HG02759 (cell line): ENCODE measurements around the gene RNFT2.

Experiments
- ATAC-seq: cut with Tn5 transposase; IDR thresholded peaks from one replicate; pipeline ENCODE4 v1.9.1; 2021; ENCODE audit warnings: mild to moderate bottlenecking, moderate library complexity; ENCODE audit not compliant: unreplicated experiment

RNFT2 gene

DNA sequence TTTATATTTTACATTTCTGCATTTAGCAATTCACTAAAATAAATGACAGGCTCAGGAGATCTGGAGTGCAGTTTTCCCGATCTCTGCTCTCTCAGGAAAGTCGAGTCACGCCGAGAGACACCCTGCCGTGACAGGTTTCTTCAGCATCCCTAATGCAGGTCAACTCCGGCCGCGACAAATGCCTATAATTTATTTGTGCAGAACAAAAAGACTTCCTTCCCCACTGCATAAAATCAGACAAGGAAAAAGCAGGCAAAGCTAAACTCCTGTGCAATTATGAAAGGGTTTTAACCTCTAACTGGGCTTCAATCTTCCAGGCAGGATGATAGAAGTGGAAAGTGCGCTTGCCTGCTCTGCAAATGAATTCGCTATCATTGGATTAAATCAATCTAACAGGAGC, 28.3 kb upstream of the RNFT2 start:
- no peak for ATAC-seq

DNA sequence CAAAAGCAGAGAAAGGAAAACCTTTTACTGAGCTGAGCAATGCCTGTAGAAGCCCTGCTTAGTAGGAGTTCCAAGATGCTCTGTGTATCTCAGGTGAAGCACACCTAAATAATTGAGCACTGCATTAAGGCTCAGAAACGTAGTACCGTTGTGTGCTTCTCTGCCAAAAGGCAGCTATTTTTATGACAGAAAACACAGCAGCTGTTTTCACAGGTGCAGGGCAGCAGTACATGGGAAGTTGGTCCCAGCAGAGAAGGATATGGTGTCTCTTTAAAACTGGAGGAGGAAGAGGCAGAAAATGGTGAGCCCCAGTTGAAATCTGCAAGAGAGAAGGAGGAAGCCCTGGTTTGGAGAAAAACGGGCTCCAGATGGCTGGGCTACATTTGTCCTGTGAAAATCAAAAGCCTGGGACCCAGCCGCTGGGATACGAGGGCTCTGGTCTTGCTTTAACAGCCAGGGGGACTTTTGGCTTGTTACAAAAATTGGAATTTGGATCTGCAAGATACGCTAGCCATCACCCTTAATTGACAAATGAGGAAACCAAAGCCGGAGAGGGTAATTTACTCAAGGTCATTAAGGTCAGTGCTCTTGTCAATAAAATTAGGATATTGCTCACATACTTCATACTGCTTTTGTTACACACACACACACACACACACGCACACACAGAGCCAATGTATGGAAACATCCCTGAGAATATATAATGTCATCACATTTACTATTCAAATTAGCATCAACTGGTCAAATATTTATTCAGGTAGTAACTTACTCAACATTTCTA, 27.6 kb upstream of the RNFT2 start:
- ATAC-seq, result no peak

DNA sequence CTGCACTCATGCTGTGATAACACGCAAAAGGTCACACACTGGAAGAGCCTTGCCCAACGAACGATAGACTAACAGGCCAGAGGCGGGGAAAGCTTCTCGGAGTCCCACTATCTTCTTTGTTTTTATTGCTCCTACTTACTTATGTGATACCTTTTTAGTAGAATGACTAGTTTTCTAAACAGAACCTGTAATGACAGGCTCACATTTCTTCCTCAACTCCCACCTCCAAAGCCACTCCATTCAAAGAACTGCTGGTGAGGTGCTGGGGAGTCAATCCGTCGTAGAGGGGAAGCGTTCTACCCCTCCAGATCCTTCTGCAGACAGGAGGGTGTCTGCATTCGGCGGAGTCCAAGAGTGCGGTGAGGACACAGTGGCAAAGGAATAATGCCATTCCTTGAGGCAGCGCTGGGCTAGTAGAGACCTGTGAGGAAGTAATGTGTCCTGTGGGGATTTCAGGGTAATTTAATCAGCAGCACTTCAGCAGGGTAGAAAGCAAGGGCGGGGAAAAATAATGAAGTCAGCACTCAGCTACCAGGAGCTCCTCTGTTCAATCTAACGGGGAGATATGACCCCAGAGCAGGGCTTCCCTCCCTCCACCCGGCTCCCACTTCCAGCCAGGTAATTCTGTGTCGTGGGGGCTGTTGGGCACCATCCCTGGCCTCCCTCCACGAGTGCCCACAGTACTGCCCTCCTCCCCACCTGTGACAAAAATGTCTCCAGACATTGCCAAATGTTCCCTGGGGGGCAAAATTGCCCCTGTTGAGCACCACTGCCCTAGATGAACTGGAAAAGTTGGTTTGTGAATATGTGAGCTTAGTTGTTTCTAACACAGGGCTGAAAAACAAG, 25.4 kb upstream of the RNFT2 start:
- no peak for ATAC-seq

DNA sequence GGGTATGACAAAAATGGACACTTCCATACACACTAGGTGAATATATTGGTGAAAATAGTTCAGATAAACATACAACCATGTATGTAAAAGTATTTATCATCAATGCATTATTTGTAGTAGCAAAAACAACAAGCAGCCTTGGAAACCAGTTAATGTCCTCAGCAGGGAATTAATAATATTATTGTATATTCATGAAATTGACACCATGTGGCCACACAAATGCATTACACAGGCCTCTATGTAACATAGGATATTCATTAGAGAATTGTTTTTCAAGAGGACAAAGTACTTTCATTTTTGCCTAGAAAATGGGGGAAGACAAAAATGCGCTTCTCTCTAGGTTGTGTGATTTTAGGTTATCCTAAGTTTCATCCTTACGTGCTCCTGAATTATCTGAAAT, 24.6 kb upstream of the RNFT2 start:
- no peak for ATAC-seq

DNA sequence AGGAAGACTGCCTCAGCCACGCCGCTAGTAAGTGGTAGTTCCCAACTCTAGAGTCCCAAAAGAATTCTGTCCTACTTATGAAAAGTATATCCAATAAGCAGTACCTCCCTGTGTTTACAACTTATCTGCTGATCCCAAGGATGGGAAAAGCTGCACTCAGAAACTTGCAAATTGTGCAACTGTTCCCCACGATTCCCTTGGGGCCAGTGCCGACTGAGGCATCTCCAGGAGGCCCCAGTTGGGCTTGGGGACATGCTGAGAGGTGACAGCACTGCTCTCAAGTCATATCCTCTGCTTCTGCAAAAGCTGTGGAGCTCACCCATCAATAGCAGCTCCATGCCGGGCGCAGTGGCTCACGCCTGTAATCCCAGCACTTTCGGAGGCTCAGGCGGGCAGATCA, 23.9 kb upstream of the RNFT2 start:
- ATAC-seq, result no peak

DNA sequence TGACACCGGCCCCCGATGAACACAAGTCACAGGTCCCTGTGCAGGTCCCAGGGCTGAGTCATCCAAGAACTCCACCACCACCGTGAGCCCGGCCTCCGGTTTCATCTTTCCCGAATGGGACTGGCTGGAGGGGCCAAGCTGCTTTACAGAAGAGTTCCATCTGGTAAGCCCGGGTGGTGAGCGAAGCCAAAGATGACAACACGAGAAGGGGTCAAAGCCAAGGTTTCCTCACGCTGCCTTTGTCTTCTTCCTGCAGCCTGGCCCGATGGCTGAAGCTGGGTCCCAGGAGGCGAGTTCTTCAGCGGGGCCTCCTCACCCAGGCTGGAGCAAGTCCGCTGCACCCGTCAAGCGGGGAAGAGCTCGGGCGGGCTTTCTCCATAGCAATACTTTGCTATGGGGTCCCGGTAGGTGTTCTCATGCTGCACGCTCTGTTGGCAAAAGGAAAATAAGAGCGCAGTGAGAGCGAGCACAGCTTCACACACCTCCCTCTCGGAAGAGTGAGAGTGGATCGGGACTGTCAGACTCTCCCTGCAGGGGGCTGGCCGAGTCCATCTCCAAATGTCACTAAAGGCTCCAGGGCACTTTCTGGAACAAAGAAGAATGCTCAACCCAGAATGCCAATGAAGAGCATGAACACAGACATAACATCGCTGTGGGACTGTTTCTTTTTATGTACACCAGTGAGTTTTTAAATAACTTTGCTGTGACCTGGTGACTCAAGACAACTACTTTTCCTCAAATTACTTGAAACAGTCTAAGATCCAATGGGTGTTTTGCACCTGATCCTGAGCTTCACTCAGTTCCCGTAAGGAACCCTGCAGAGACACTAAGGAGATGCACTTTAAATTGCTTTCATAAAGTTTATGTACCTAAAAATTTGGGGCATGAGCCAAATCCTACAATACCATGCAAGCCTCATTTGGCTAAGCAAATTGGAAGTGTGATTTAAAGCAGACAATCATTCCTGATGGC, 20.4 kb upstream of the RNFT2 start:
- ATAC-seq, result no peak

DNA sequence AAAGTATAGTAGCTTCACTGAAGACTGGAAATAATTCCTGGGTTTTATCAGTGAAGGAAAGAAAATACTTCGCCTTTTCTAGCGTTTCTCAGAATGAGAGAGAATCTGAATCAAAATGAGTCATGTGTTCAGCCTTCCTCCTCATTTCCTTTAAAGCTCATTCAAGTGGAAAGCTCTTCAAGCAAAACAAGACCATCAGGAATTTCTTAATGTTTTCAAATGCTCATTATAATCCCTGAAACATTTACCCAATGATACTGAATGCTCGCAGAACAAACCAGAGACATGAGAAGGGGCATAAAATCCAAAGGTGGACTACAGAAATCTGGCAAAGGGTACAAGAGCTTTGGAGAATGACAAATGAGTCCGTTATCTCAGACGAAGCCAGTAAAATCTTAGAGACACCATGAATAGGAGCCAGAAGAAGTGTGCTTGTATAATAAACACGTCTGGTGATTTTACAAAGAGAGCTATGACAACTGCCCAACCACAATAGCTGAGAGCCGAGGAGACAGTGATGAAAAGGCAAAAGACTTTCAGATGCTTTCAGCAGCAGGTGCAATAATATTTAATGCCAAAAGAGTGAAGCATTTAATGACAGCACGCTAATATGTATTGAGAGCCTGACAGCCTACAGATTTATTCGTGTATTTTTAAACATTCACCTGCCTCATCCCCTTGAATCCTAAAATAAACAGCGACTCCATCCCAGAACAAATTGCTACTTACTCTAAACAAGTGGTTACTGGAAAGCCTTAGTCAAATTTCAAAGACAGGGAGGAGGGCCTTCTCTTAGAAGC, 19.3 kb upstream of the RNFT2 start:
- no peak for ATAC-seq

DNA sequence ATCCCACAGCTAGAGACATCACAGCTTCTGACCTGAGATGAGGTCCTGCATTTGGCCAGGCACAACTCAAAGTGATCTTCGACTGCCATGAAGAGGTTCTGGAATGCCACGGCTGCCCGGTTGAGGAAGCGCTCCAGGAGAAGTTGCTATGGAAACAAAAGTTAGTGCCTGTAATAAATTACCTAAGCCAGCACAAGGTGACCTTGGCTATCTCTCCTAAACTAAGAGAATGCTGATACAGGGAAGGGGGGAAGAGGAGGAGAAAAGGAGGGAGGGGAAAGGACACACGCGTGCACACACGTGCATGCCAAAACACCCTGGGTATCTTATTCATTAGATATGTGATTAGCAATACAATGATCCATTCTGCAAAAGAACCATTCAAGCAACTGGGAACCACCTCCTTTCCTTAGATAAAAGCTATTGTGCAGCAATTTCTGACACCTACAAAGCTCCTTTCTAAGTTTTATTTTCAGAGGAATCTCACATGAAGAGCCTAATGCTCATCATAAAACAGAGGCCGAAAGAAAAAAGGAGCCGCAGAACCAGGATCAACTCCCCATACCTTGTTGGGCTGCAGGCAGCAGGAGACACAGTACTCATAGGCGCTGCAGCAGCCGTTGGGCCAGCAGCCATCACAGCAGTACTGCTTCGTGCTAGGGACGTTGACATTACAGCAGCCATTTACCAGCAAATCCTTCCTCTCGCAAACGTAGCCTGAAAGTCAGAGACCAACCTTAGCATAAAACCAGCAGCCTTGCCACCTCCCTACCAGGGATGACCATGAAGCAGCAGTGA, 18.2 kb upstream of the RNFT2 start:
- no peak for ATAC-seq

DNA sequence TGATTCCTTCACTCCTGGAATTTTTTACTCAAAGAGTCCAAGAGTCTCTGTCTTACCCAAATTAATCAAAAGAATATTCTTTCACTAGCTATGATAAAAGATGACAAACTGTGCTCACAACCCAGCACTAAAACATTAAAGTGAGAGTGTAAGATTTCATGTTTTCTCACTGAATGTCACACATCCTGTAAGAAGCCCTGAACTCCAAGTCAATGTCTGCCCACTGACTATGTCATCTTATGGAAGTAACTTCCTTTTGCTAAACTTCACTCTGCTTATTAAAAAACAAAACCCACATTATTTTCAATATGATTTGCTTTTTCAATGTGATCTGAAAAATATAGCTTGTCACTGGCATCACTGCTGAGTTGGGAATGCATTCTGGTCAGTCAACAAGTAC, 15.9 kb upstream of the RNFT2 start:
- no peak for ATAC-seq

DNA sequence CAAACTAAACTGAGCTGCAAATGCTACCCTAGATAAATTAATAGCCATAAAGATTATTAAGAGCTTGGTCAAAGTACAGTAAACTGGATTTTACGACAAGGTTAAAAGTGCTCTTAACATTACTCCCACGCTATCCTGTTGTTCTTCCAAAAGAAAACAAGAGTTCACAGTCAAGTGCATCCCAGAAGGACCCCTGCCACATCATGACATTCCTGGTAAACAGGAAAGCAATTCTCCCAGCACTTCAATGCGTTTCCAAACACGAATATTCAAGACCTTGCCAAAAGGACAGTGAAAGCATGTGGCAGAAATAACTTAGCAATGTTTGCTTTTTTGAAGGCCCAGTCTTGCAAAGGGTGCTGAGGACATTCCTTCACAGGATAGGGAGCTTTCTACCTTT, 11.4 kb upstream of the RNFT2 start:
- ATAC-seq, result no peak

DNA sequence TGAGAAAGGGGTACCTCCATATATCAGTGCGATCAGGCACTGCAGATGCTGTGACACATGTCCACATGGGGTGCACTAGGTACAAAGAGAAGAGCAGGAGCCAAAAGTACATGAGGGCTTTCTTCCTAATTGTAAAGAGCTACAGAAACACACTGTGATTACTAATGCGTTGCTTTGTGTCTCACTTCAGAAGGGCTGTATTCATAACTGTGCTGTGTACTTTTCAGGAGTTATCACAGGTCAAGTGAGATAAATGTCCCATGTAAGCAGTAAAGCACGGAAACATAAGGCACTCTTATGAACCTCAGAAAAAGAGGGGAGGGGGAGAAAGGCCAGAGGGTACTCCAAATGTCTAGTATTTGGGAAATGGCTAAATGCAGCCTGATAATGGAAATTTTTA, 10.9 kb upstream of the RNFT2 start:
- no peak for ATAC-seq

DNA sequence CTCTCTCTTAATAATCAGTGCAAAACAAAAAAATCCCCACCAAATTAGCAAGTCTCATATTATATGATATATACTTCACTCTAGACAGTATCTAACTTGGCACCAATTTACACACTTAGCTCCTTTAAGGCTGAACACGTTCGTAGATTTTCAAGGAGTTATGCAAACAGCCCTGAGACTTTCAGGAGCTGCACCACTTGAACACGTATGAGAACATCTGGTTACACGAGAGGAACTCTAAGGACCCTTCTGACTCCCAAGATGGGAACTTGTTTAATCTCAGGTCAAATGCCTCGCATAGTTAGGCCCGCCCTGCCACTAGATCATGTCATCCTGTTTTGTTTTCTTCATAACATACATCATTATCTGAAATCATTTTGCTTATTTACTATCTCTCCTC, 10.2 kb upstream of the RNFT2 start:
- ATAC-seq, result no peak

DNA sequence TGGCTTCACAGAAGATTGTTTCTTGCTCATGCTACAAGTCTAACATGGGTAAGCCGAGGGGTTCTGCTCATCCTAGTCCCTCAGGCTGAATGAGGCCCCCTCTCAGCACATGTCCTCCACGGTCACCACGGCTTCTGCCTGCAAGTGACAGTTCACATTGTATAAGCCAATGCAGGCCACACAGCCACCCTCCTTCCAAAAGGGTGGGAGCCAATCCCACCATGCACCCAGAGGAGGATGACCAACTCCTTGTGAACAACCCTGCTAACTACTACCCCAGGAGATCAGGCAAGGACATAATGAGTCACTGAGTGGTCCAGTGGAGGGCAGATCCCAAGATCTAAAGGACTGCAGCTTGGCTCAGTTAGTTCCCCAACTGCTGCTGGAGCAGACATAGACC, 6.3 kb upstream of the RNFT2 start:
- no peak for ATAC-seq

DNA sequence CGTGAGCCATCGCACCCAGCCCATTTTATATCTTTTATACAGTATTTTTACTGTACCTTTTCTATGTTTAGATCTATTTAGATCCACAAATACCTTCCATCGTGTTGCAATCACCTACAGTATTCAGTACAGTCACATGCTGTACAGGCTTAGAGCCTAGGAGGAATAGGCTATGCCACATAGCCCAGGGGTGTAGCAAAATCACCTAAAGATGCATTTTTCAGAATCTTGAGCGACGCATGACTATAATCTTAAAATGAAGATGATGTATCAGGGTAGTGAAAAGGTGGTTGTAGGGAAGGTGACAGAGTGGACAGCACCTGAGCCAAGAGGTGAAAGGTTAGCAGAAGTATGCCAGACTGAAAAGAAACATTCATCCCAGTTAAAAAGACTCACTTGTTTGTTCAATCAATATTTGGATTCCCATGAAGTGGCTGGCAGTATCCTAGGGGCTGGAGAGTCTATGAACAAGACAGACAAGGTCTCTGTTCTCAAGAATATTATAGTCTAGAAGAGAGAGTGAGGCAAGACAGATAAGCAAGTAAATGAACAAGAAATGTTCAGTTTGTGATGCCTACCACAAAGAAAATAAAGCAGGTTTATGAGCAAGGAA, 3.9 kb upstream of the RNFT2 start:
- no peak for ATAC-seq

DNA sequence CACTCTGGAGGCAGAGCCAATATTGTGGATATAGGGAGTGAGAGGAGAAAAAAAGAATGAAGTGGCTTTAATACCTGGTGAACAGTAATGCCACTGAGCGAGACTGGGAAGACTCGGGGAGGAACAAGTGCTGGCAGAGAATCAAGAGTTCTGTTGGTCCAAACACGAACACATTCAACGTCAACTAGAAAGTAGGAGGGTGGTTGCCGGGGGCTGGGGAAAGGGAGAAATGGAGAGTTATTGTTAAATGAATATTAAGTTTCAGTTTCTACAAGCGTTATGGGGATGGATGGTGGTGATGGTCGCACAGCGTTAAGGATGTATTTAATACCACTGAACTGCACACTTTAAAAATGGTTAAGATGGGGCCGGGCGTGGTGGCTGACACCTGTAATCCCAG, 3.0 kb upstream of the RNFT2 start:
- ATAC-seq, result no peak

DNA sequence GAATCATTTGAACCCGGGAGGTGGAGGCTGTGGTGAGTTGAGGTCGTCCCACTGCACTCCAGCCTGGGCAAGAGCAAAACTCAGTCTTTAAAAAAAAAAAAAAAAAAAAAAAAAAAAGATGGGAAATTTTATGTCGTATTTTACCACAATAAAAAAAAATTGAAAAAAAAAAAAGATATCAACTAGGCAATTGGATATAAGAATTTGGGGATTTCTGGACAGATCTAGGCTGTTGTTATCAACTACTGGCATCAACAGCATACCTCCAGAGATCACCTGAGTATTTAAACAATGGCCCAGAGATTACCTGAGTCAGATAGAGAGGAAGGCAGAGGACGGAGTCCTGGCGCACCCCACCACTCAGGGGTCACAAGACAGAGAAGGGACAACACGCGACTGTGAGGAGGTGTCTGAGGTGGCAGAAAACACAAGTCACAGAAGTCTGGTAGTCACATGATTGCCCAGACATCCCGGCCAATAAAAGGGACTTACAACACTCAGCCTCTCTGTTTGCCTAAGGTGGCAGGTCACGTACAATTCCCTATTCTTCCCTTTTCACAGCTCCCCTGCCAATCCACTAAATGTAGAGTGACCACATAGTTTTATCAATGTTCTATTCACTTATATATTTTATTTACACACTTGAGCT, 2.0 kb upstream of the RNFT2 start:
- no peak for ATAC-seq

DNA sequence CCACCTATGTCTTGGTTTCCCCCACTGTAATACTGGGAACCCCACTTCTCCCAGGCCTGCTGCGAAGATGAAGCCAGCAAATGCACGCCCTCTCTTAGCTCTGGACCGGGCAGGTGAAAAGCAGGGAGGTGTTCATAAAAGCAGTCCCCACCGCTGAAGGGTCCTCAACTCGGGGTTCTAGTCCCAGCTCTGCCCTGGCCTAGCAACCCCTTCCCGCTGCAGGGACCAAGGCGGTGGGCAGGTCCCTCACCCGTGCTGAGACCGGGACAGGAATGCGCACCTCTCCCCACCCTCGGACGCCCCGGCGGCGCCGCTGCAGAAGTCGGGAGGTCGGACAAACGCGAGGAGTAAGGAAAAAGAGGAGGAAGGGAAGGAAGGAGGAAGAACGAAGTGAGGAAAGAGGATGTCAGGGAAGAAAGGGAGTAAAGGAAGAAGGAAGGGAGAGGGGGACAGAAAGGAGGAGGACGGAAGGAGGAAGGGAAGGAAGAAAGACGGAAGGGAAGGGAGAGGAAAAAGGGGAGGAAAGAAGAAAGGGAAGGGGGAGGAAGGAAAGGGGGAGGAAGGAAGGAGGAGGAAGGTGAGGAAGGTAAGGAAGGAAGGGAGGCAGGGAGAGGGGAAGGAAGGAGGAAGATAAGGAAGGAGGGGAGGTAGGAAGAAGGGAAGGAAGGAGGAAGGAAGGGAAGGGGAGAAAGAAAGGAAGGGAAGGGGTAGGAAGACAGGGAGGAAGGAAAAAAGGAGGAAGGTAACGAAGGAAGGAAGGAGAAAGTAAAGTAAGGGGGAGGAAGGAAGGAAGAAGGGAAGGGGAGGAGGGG, 947 bp upstream of the RNFT2 start:
- no peak for ATAC-seq

DNA sequence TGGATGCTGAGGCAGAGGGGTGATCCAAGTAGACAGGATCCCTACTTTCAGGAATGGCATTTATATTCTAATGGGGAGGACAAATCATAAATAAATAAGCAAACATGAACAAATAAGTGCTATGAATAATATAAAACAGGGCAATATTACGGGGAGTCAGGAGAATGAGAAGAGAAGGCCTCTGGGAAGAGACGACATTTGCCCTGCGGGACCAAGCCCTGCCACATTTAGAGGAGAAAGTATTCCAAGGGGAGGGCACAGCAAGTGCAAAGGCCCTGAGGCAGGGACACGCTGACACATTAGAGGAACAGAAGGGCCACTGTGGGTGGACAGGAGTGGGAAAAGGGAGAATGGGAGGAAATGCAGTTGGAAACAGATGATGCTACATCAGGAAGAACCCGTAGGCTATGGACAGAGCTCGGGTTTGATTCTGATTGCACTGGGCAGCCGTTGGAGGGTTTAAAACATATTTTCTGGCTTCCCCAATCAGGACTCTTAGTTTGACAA, 1.3 kb downstream of the RNFT2 start:
- no peak for ATAC-seq
